Activated naive CD4-positive, alpha-beta T cell treated with anti-CD3 and anti-CD28 coated beads, Interleukin-2, amount 10 ng/mL, durations not matched to agents 7 days and 5 days (primary cell): ENCODE measurements around the gene CCDC27.

Experiments used
- CTCF ChIA-PET: fragments of 350-600 bp; sonication (Branson Sonifier 250); formaldehyde crosslinking; loops from one replicate; lab custom pipeline; 2021; ENCODE audit warnings: antibody characterized with exemption; lab: Charles Lee
- DNase-seq: peaks from one replicate; pipeline ENCODE4 v3.0.0-alpha.2; 2020
- H3K27ac Mint-ChIP-seq: one replicate; pipeline ENCODE4 v1.8.0; 2021; ENCODE audit warnings: mild to moderate bottlenecking, moderate library complexity, mixed read lengths
- H3K27me3 Mint-ChIP-seq: one replicate; pipeline ENCODE4 v1.8.0; 2021; ENCODE audit warnings: mild to moderate bottlenecking, mixed read lengths
- H3K36me3 Mint-ChIP-seq: one replicate; pipeline ENCODE4 v1.8.0; 2021; ENCODE audit warnings: mixed read lengths
- H3K4me1 Mint-ChIP-seq: one replicate; pipeline ENCODE4 v1.8.0; 2021; ENCODE audit warnings: mixed read lengths
- H3K4me3 Mint-ChIP-seq: one replicate; pipeline ENCODE4 v1.8.0; 2021; ENCODE audit warnings: mild to moderate bottlenecking, moderate library complexity, mixed read lengths
- H3K9me3 Mint-ChIP-seq: one replicate; pipeline ENCODE4 v1.8.0; 2021; ENCODE audit warnings: mixed read lengths

CCDC27 gene

DNA sequence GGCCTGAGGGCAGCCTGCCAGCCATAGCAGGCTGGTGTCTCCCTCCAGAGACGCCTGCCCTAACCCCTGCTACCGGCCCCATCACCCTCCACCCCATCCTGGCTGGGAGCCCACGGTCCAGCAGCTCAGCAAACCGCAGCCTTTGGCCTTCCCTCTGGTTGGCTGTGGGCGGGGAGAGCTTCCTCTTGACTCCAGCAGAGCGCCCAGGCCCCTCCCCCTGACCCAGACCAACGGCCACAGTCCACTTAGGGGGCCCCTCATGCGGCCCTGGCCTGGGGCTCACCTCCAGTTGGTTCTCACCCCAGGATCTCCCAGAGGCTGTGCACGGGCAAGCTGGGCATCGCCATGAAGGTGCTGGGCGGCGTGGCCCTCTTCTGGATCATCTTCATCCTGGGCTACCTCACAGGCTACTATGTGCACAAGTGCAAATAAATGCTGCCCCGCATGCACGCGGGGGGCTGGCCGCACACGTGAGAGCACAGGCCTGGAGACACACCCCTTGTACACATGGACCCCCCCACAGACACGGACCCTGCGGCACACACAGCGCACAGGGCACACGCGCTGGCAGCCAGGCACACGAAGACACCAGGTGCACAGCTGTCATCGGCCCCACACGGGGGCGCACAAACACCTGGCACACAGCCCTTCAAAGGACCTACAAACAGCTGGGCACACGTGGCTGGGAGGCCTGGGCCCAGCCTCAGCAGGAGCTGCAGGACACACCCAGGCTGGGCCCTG, 23.4 kb downstream of the CCDC27 start:
- CTCF ChIA-PET, result interaction anchor here (0.6 to 1.5 kb wide), 9 partner anchors 12 to 127 kb away, joined by 3 to 12 read pairs (median 4); no protein-coding TSS in a partner anchor
- DNase-seq, result peak; percentile 69
- Mint-ChIP-seq H3K27ac (no peak overlapping the region), H3K4me1 (peaks cover 8% of the 10 kb centered on the region), H3K27me3 (peaks cover 31% of the 10 kb centered on the region), H3K9me3 (no peaks in the 10 kb centered on the region), H3K4me3 (no peak overlapping the region), H3K36me3 (peaks cover 9% of the 10 kb centered on the region)

DNA sequence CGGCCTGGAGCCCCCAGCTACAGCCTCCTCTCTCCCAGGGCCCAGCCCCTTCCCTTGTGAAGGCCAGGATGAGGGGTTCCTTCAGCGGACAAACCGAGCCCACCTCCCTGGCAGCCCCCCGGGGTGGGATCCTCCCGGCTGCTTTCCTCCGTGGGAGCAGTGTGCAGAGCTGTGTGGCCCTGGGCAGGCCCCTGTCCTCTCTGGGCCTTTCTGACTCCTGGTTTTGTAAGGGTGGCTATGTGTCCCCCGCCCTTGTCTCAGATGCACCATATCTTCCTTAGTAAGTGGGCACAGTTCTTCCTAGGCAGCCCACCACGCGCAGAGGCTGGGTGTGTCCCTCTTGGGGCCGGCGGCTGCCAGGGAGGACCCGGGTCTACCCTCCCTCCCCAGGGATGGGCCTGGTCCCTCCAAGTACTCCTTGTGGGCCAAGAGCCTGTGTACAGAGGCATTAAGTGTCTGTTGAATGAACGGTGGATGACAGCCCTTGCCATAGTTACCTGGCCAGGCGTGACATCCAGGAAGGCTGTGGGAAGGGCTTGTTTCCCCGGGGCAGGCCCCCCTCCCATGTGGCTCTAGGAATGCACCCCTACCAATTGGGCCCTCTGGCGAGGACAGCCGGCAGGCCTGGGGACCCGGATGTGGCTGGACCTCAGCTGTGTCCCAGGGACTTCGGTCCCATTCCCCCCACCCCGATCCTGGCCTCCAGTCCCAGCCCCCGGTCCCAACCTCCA, 24.1 kb downstream of the CCDC27 start:
- CTCF ChIA-PET, result interaction anchor here (0.6 to 1.5 kb wide), 9 partner anchors 11 to 126 kb away, joined by 3 to 12 read pairs (median 4); no protein-coding TSS in a partner anchor
- no peak for DNase-seq
- peaks cover 24% of the 10 kb centered on the region for H3K27me3 Mint-ChIP-seq
- peaks cover 14% of the 10 kb centered on the region for H3K36me3 Mint-ChIP-seq
- no peak overlapping the region for H3K4me3 Mint-ChIP-seq
- no peaks in the 10 kb centered on the region for H3K9me3 Mint-ChIP-seq
- H3K27ac Mint-ChIP-seq, result no peak overlapping the region
- peaks cover 8% of the 10 kb centered on the region for H3K4me1 Mint-ChIP-seq

DNA sequence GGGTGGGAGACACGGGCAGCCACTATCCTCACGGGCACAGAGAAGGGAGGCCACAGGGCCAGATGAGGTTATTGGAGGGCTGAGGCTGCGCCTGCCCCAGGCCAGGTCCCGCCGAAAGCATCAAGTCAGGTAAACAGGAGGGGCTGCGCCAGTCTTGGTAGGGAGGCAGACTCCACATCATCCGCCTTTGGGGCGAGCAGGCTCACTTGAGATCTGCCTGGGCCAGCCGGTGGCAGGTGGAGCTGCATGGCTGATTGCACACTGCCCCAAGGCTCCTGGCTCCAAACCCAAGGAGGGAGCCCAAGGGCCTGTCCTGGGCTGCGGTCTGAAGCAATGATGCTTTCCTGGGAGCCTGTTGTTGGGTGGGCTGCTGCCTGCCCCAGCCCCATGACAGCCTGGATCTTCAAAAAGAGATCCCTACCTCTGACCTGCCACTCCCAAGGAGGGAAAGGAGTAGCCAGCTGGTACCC, 24.9 kb downstream of the CCDC27 start:
- Mint-ChIP-seq H3K9me3 (no peaks in the 10 kb centered on the region), H3K4me3 (no peak overlapping the region), H3K27me3 (peaks cover 18% of the 10 kb centered on the region), H3K36me3 (peaks cover 18% of the 10 kb centered on the region), H3K4me1 (peaks cover 3% of the 10 kb centered on the region), H3K27ac (peak overlapping the region; percentile 49)
- DNase-seq, result no peak
- CTCF ChIA-PET, result interaction anchor here (1.3 kb wide), 1 partner anchor 27 kb away, joined by 5 read pairs; no protein-coding TSS in a partner anchor

DNA sequence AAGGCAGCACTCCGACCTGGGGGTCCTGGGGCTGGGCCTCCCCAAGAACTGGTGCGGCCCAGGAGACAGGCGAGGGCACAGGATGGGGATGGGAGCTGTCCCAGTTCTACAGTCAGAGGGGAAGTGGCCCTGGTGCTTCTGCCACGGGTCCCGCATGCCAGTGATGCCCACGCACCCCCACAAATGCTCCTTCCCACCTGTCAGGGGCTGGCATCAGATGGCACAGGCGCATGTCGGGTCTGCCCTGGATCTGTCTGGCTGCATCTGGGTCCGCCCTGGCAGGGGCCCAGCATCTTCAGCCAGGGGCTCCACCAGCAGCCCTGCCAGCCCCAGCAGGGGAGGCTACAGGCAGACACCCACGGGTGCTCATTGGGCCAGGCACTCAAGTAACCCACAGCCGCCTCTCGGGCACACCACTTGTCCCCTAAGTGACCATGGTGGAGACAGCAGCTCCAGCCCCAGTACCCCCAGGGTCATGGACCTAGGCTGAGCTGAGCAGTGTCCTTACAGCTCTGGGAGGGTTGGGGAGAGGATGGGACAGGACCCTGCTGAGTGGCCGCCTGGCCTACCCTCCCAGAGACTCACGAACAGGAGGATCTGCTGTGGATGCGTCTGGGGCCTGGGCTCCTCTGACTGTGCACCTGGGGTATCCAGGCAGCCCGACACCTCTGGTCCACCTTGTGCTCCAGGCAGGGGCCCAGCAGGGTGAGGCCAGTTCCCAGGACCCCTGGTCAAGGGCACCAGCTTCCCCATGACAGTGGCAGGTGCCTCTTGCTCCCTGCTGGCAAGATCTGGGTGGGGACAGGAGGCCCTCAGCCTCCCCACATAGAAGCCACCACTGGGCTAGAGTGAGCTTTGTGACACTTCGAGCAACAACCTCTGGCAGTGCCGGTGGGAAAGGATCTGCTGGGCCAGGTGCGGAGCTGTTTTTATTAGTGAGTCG, 25.7 kb downstream of the CCDC27 start:
- Mint-ChIP-seq H3K27ac (no peak overlapping the region), H3K27me3 (peaks cover 17% of the 10 kb centered on the region), H3K4me3 (no peak overlapping the region), H3K36me3 (peaks cover 24% of the 10 kb centered on the region), H3K9me3 (no peaks in the 10 kb centered on the region), H3K4me1 (peaks cover 3% of the 10 kb centered on the region)
- CTCF ChIA-PET, result interaction anchor here (1.3 kb wide), 1 partner anchor 26 kb away, joined by 5 read pairs; no protein-coding TSS in a partner anchor
- DNase-seq, result no peak

DNA sequence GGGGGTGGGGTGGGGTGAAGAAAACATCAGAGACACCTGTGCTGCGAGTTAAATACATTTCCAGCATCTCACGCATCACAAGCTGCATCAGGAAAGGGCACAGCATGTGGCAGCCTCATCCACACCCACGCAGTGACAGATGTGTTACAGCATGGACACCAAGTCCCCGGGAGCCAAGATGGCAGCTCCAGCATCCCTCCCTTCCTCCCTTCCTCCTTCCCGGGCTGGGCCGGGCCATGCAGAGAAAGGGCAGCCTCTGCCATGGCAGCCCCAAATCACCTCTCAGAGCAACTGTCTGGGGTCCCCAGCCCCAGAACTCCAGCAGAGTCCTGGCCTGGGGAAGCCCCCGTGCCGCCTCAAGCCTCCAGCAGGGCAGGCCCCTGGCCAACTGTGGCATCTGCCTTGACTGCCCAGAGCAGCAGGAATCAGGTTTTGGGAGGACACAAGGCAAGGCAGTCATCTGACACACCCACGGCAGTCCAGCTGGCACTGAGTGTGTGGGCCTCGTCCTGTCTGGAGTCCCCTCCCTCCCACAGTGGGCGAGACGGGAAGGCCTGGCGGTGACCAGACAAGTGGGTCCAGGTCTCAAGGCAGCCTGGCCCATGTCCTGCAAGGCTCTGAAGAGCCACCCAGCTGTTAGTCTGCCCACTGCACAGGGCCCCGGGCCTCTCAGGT, 26.5 kb downstream of the CCDC27 start:
- Mint-ChIP-seq H3K27ac (no peak overlapping the region), H3K36me3 (peaks cover 26% of the 10 kb centered on the region), H3K9me3 (no peaks in the 10 kb centered on the region), H3K4me3 (no peak overlapping the region), H3K27me3 (peaks cover 9% of the 10 kb centered on the region), H3K4me1 (peaks cover 3% of the 10 kb centered on the region)
- DNase-seq, result no peak
- CTCF ChIA-PET, result no interaction called here

DNA sequence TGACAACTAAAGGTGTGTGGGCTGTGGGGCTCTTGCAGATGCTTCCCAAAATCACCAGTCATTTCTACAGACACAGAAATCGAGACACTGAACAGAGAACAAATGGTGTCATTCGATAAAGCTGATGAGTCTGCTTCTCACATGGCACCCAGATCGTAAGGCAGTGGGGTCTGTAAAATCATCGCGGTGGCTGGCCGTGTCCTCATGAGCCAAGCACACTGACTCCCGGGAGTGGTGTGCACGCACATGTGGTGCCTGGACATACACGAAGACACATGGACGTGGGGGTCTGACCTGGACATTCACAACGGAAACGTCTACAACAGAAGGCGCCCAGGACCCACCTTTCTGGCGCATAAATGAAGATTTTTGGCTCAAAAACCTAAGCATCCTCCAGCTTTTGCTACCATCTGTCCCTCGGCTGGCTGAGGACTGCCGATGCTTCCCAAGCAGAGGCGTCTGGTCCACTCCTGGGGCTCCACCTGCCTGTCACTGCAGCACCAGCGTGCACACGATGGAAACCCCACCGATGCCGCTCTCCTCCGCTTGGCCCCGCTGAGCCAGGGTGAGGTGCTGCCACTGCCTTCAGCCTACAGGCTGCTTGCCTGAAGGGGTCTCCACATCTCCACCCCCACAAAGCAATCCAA, 27.1 kb downstream of the CCDC27 start:
- Mint-ChIP-seq H3K4me3 (no peak overlapping the region), H3K4me1 (peaks cover 3% of the 10 kb centered on the region), H3K27ac (no peak overlapping the region), H3K9me3 (no peaks in the 10 kb centered on the region), H3K27me3 (peaks cover 7% of the 10 kb centered on the region), H3K36me3 (peaks cover 32% of the 10 kb centered on the region)
- CTCF ChIA-PET, result no interaction called here
- DNase-seq, result no peak

DNA sequence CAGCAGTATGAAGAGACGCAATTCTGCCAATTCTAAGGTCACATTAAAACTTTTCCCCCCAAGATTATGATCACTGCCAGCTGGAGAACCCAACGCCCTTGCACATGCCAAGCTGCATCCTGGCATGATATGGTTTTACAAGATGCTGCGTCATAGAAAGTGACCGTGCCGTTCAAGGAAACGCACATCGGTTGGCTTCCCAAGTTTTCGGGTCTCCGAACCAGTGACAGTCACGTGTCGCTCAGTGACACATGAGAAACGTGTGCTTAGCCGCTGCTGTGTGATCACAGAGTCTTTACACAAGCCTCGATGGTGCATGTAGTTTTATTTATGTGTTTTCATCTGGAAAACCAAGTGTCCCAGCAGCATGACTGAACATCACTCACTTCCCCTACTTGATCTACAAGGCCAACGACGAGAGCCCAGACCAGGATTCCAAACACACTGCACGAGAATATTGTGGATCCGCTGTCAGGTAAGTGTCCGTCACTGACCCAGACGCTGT, 27.7 kb downstream of the CCDC27 start:
- Mint-ChIP-seq H3K4me3 (no peak overlapping the region), H3K27me3 (peaks cover 7% of the 10 kb centered on the region), H3K9me3 (no peaks in the 10 kb centered on the region), H3K27ac (no peak overlapping the region), H3K36me3 (peaks cover 36% of the 10 kb centered on the region), H3K4me1 (peaks cover 3% of the 10 kb centered on the region)
- CTCF ChIA-PET, result no interaction called here
- DNase-seq, result no peak

DNA sequence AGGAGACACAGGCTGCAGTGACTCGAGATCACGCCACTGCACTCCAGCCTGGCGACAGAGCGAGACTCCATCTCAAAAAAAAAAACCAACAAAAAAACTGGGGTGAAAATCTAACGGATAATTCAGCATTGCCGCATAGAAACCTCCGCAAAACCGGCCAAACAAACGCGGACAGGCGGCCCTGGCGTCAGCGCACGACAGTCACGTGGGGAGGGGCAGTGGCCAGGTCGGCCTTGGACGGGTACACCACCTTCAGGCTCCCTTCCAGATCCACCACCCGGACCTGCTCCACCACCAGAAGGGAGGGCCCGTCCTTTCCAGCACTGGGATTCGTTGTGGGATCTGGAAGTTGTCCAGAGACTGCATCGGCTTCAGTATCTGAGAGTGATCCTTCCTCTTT, 28.7 kb downstream of the CCDC27 start:
- Mint-ChIP-seq H3K27ac (no peak overlapping the region), H3K27me3 (peaks cover under 1% of the 10 kb centered on the region), H3K4me1 (peaks cover under 1% of the 10 kb centered on the region), H3K9me3 (no peaks in the 10 kb centered on the region), H3K4me3 (no peak overlapping the region), H3K36me3 (peaks cover 41% of the 10 kb centered on the region)
- CTCF ChIA-PET, result no interaction called here
- no peak for DNase-seq

DNA sequence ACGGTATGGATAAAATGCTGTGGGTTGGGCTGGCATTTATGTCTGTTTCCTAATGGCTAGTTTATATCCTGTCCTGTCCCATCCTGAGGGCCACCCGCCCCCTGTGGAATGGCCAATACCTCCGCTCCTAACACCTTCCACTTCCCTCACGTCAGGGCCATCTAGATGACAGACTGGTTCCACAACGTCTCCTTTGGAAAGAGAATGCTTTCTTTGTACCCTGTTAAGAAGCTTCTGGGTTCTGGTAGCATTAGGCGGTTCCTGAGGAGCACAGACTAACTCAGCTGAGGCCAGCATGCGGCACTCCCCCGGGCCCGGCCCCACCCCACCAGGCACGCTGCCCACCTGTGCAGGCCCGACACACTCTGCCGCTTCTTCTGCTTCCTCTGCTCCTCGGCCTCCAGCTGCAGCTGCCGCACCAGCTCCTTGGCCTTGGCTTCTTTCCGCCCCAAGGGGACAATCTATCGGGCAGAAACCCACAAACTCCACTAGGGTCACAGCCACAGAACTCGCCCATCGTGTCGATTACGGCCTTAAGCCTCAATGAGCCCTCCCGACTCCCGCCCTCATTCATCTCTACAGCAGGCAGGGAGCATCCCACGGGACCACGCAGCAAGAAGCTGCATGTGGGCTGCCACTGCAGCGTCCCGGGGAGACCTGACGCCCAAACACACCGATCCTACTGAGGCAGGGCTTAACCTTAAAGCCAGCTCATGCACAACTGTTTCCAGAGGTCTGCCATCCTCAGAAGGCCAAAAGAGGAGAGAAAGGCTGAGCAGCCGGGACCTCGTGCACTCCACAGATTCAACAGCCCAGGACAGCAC, 31.6 kb downstream of the CCDC27 start:
- Mint-ChIP-seq H3K27me3 (no peaks in the 10 kb centered on the region), H3K27ac (no peak overlapping the region), H3K36me3 (peaks cover 47% of the 10 kb centered on the region), H3K4me3 (no peak overlapping the region), H3K4me1 (peaks cover 8% of the 10 kb centered on the region), H3K9me3 (no peaks in the 10 kb centered on the region)
- no peak for DNase-seq
- CTCF ChIA-PET, result no interaction called here

GRCh38 chr1:3785045-3785444, 32.8 kb downstream of the CCDC27 start:
- H3K27ac Mint-ChIP-seq, result no peak overlapping the region
- CTCF ChIA-PET, result no interaction called here

DNA sequence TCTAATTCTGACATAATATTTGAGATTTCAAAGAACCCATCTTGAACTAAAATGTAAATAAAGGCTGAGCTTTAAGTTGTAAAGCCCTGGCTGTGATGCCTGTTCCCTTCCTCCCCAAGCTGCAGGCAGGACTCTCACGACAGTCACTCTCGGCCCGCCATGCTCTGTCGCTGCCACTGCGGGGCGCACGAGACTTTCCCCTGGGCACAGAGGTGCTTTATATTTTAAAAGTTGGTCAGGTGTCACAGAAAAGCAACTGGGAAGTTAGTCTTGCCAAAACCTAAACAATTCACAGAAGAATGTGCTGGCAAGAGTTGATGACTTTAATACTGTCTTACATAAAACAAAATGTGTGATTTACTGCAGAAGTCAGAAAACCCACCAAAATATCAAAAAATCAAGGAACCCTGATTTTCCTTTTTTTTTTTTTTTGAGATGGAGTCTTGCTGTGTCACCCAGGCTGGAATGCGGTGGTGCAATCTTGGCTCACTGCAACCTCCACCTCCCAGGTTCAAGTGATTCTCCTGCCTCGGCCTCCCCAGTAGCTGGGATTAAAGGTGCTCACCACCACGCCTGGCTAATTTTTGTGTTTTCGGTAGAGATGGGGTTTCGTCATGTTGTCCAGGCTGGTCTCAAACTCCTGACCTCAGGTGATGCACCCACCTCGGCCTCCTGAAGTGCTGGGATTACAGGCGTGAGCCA, 33.4 kb downstream of the CCDC27 start:
- Mint-ChIP-seq H3K36me3 (peaks cover 38% of the 10 kb centered on the region), H3K27me3 (no peaks in the 10 kb centered on the region), H3K9me3 (no peaks in the 10 kb centered on the region), H3K4me3 (no peak overlapping the region), H3K27ac (no peak overlapping the region), H3K4me1 (peaks cover 8% of the 10 kb centered on the region)
- no peak for DNase-seq
- CTCF ChIA-PET, result no interaction called here

More at GRCh38 chr1:3785045-3785444, 32.8 kb downstream of the CCDC27 start:
- Mint-ChIP-seq H3K27me3 (no peaks in the 10 kb centered on the region), H3K4me3 (no peak overlapping the region), H3K36me3 (peaks cover 43% of the 10 kb centered on the region), H3K4me1 (peaks cover 8% of the 10 kb centered on the region), H3K9me3 (no peaks in the 10 kb centered on the region)
- no peak for DNase-seq
